CD14-positive monocyte (primary cell): ENCODE measurements around the gene ZNF362. TPM values are rescaled to one million over a fixed set of nuclear protein-coding genes. Genes with fewer than 3 reads are reported as not detected.

ENCODE experiments used
- DNase-seq, 3 donors: peaks; one replicate each; pipeline ENCODE4 v3.0.0-alpha.2; 2011 to 2022
- H2AFZ ChIP-seq: 2 replicates; pipeline ENCODE4 v1.6.0; 2012; ENCODE audit warnings: mild to moderate bottlenecking, low read depth, low read length, inconsistent platforms; ENCODE audit not compliant: insufficient read depth, poor library complexity, severe bottlenecking
- H3K27ac ChIP-seq, 2 donors: 1 replicate in 1 of 2; 2 replicates in 1 of 2; pipeline ENCODE4 v1.5.1; 2012 to 2013; ENCODE audit warnings: low read length in 2 of 2, control low read depth in 1 of 2, inconsistent platforms in 1 of 2, low read depth in 1 of 2, mild to moderate bottlenecking in 1 of 2
- H3K27me3 ChIP-seq, 2 donors: one replicate each; pipeline versions ENCODE4 v1.6.0 to v1.6.1; 2011 to 2013; ENCODE audit warnings: low read length in 2 of 2; ENCODE audit not compliant: control insufficient read depth in 2 of 2, insufficient read depth in 2 of 2
- H3K36me3 ChIP-seq, 2 donors: replicated peaks in 1 of 2; 1 replicate in 1 of 2; 2 replicates in 1 of 2; pipeline versions ENCODE4 v1.5.1 to v1.6.1; 2012 to 2013; ENCODE audit warnings: low read length in 2 of 2, control low read depth in 1 of 2, inconsistent platforms in 1 of 2, mild to moderate bottlenecking in 1 of 2; ENCODE audit not compliant: insufficient read depth in 2 of 2, control insufficient read depth in 1 of 2
- H3K4me1 ChIP-seq, 2 donors: 1 replicate in 1 of 2; 2 replicates in 1 of 2; pipeline versions ENCODE4 v1.5.1 to v1.6.1; 2012 to 2013; ENCODE audit warnings: low read length in 2 of 2, control low read depth in 1 of 2, inconsistent platforms in 1 of 2, mild to moderate bottlenecking in 1 of 2, moderate library complexity in 1 of 2; ENCODE audit not compliant: insufficient read depth in 2 of 2, control insufficient read depth in 1 of 2
- H3K4me2 ChIP-seq: replicated peaks from 2 replicates; pipeline ENCODE3; 2012; ENCODE audit warnings: low read length, moderate library complexity, mild to moderate bottlenecking; ENCODE audit not compliant: poor library complexity, severe bottlenecking; ENCODE audit errors: extremely low read depth
- H3K4me3 ChIP-seq, 3 experiments: fragments of 200-600 bp in 1 of 3; sonication (generic) in 1 of 3; replicated peaks in 1 of 3; 1 replicate in 2 of 3; 2 replicates in 1 of 3; pipeline ENCODE4 v1.5.1; 2011 to 2013; ENCODE audit warnings: low read length in 3 of 3, mild to moderate bottlenecking in 3 of 3, control low read depth in 2 of 3, low read depth in 2 of 3, inconsistent platforms in 1 of 3, moderate library complexity in 1 of 3
- H3K79me2 ChIP-seq: 2 replicates; pipeline ENCODE4 v1.6.0; 2012; ENCODE audit warnings: mild to moderate bottlenecking, control low read depth, inconsistent platforms, low read length, moderate library complexity; ENCODE audit not compliant: insufficient read depth
- H3K9ac ChIP-seq: 2 replicates; pipeline ENCODE4 v1.6.0; 2017; ENCODE audit warnings: low read length, mild to moderate bottlenecking; ENCODE audit not compliant: insufficient read depth, poor library complexity, severe bottlenecking
- H3K9me3 ChIP-seq, 2 donors: replicated peaks in 1 of 2; 1 replicate in 1 of 2; 2 replicates in 1 of 2; pipeline versions ENCODE4 v1.5.1 to v1.6.1; 2012 to 2013; ENCODE audit warnings: low read length in 2 of 2, control low read depth in 1 of 2; ENCODE audit not compliant: control insufficient read depth in 1 of 2, insufficient read depth in 1 of 2
- H4K20me1 ChIP-seq: 2 replicates; pipeline ENCODE4 v1.6.0; 2012; ENCODE audit warnings: mild to moderate bottlenecking, low read length, control low read depth, moderate library complexity; ENCODE audit not compliant: insufficient read depth
- H3K27ac Mint-ChIP-seq, 7 donors: one replicate each; pipeline ENCODE4 v1.8.0; 2020; ENCODE audit warnings: mild to moderate bottlenecking in 7 of 7, mixed read lengths in 7 of 7, moderate library complexity in 6 of 7, inconsistent platforms in 2 of 7
- H3K27me3 Mint-ChIP-seq, 3 donors: one replicate each; pipeline ENCODE4 v1.8.0; 2021 to 2022; ENCODE audit warnings: low read depth in 3 of 3, mild to moderate bottlenecking in 3 of 3, mixed read lengths in 3 of 3, moderate library complexity in 3 of 3, inconsistent platforms in 1 of 3
- H3K36me3 Mint-ChIP-seq, 2 donors: one replicate each; pipeline ENCODE4 v1.8.0; 2020; ENCODE audit warnings: mixed read lengths in 2 of 2, inconsistent platforms in 1 of 2, mild to moderate bottlenecking in 1 of 2
- H3K4me1 Mint-ChIP-seq: one replicate; pipeline ENCODE4 v1.8.0; 2020; ENCODE audit warnings: mild to moderate bottlenecking, mixed read lengths
- H3K4me3 Mint-ChIP-seq, 2 donors: one replicate each; pipeline ENCODE4 v1.8.0; 2020; ENCODE audit warnings: mild to moderate bottlenecking in 2 of 2, mixed read lengths in 2 of 2, moderate library complexity in 1 of 2
- H3K9me3 Mint-ChIP-seq, 7 donors: one replicate each; pipeline ENCODE4 v1.8.0; 2020 to 2022; ENCODE audit warnings: mixed read lengths in 7 of 7, mild to moderate bottlenecking in 6 of 7, moderate library complexity in 6 of 7, inconsistent platforms in 2 of 7
- WGBS: methylation state at CpG from one replicate; pipeline ENCODE4 v1.1.5; 2013; ENCODE audit warnings: missing lambda C conversion rate; ENCODE audit not compliant: insufficient coverage; 5-methylcytosine and 5-hydroxymethylcytosine counted together
- intact Hi-C, 2 donors: fragments of 100-400 bp; cut with micrococcal nuclease; formaldehyde crosslinking; loops; one replicate each; pipeline versions ENCODE4 v1.15.0 to v1.15.1; 2023
- polyA plus RNA-seq, 3 donors: library from polyadenylated mRNA; depleted of rRNA in 1 of 3; unstranded in 2 of 3; stranded (reverse) in 1 of 3; fragments of 300-500 nt in 2 of 3; fragments of >200 nt in 1 of 3; fragmentation: Illumina TruSeq in 2 of 3; gene quantifications; 1 replicate in 2 of 3; 2 replicates in 1 of 3; pipeline ENCODE4 v1.2.3, GENCODE V29; 2012 to 2021
- TF ChIP-seq, protein P1 (sequence below): fragments of 200-600 bp; IDR thresholded peaks from one replicate; pipeline ENCODE4 v1.8.0; 2022; ENCODE audit warnings: antibody characterized with exemption, mild to moderate bottlenecking

The ZNF362 gene
- polyA plus RNA-seq, 3 donors, result 11.4 to 18.9 (median 13.5) TPM

DNA sequence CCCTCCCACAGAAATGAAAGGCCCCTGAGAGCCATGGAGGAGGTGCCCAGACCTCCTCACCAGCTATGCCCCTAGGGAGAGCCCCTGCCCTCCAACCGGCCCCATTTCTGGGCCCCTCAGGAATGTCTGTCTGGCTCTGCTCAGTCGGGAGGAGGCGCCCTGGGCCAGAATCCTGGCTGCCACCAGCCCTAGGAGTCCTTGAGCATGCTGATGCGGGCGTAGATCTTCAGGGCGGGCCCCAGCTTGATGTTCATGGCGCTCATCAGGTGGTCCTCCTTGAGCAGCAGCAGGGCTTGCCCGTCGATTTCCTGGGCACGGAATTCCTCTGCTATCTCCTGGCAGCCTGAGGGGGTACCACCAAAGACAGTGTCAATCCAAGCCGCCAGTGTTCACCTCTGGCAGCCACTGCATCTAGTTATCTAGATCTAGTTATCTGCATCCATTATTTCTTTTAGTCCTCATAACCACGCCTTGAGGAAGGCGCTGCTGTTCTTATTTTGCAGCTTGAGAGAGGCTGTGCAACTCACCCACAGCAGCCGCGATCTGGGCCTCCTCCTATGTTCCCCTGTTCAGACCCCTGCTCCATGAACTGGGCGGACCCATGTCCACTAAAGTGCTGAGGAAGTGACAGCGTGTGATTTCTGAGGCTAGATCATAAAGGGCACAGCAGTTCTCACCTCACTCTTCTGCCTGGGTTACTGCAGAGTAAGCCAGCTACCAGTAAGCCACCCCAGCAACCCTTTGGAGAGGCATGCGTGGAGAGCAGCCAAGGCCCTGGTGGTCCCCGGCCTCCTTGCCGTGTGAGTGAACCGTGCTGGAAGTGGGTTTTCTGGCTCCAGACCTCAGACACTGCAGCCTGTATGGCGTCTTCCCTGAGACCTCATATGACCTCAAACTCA lies 68.6 kb downstream of the ZNF362 start:
- H3K27ac Mint-ChIP-seq, result peak overlapping the region in 3 of 7 donors; percentile 46 to 73 (median 61)
- H3K27me3 Mint-ChIP-seq, result peaks cover 0 to 4% (median 0%) of the 10 kb centered on the region in 3 donors
- H3K79me2 ChIP-seq, result peaks cover 12% of the 10 kb centered on the region
- peaks cover 64% of the 10 kb centered on the region for H4K20me1 ChIP-seq
- no peak overlapping the region for H2AFZ ChIP-seq
- peaks cover 57 to 77% of the 10 kb centered on the region in 2 donors for H3K36me3 Mint-ChIP-seq
- no peaks in the 10 kb centered on the region for H3K9me3 Mint-ChIP-seq
- H3K9ac ChIP-seq, result no peak overlapping the region
- no peaks in the 10 kb centered on the region for H3K9me3 ChIP-seq
- peaks cover 64 to 69% of the 10 kb centered on the region in 2 donors for H3K36me3 ChIP-seq
- no peak for DNase-seq
- no peak overlapping the region for H3K4me3 Mint-ChIP-seq
- H3K4me2 ChIP-seq, result no peak overlapping the region
- peaks cover 43% of the 10 kb centered on the region for H3K4me1 Mint-ChIP-seq
- H3K4me3 ChIP-seq, result no peak overlapping the region
- intact Hi-C loops, result loop anchor here in 1 of 2 donors (5.0 kb wide), 1 partner anchor 37 kb away; no protein-coding TSS in a partner anchor
- H3K27me3 ChIP-seq, result no peaks in the 10 kb centered on the region
- H3K27ac ChIP-seq, result peak overlapping the region; percentile 10 to 81
- peaks cover 44 to 46% of the 10 kb centered on the region in 2 donors for H3K4me1 ChIP-seq
- 93% methylated on average over 20 of the region's 22 CpGs for WGBS
- TF ChIP-seq, protein P1, sequence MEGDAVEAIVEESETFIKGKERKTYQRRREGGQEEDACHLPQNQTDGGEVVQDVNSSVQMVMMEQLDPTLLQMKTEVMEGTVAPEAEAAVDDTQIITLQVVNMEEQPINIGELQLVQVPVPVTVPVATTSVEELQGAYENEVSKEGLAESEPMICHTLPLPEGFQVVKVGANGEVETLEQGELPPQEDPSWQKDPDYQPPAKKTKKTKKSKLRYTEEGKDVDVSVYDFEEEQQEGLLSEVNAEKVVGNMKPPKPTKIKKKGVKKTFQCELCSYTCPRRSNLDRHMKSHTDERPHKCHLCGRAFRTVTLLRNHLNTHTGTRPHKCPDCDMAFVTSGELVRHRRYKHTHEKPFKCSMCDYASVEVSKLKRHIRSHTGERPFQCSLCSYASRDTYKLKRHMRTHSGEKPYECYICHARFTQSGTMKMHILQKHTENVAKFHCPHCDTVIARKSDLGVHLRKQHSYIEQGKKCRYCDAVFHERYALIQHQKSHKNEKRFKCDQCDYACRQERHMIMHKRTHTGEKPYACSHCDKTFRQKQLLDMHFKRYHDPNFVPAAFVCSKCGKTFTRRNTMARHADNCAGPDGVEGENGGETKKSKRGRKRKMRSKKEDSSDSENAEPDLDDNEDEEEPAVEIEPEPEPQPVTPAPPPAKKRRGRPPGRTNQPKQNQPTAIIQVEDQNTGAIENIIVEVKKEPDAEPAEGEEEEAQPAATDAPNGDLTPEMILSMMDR, result no peak

DNA sequence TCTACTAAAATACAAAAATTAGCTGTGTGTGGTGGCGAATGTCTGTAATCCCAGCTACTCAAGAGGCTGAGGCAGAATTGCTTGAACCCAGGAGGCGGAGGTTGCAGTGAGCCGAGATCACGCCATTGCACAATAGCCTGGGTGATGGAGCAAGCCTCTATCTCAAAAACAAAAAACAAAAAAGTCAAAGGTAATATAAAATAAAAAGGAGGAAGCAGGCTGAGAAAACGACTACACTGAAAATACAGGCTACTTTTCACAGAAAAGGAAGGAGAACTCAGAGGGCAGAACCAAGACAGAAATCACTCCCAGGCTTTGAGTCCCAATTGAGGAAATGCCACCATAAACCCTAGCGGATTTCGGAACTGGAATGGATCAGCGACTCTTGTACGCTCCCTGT lies 70.5 kb downstream of the ZNF362 start:
- TF ChIP-seq, protein P1, result no peak
- Histone ChIP-seq H3K27ac (peak overlapping the region; percentile 60 to 81), H3K4me2 (peak overlapping the region; percentile 49), H3K4me1 (peaks cover 44 to 49% of the 10 kb centered on the region in 2 donors), H3K27me3 (no peaks in the 10 kb centered on the region), H3K79me2 (peaks cover 26% of the 10 kb centered on the region), H3K36me3 (peaks cover 80 to 88% of the 10 kb centered on the region in 2 donors), H3K9me3 (no peaks in the 10 kb centered on the region), H4K20me1 (peaks cover 75% of the 10 kb centered on the region), H2AFZ (no peak overlapping the region), H3K4me3 (peak overlapping the region in 1 of 3 experiments; percentile 45), H3K9ac (no peak overlapping the region)
- Mint-ChIP-seq H3K4me3 (peak overlapping the region in 1 of 2 donors; percentile 42), H3K27ac (peak overlapping the region; percentile 78 to 92 (median 83)), H3K27me3 (peaks cover 0 to 1% (median 0%) of the 10 kb centered on the region in 3 donors), H3K9me3 (no peaks in the 10 kb centered on the region), H3K4me1 (peaks cover 46% of the 10 kb centered on the region), H3K36me3 (peaks cover 73 to 91% of the 10 kb centered on the region in 2 donors)
- DNase-seq, result peak; percentile 48 to 75 (median 60)
- WGBS, result 20% methylated on average over 1 of the region's 9 CpGs
- intact Hi-C loops, result loop anchor here in 1 of 2 donors (5.0 kb wide), 1 partner anchor 36 kb away; no protein-coding TSS in a partner anchor
